ENCODE results near the gene CERS4.
A peak's percentile ranks its signal among the peaks of the same experiment; 100 is the strongest.

Gene CERS4

DNA sequence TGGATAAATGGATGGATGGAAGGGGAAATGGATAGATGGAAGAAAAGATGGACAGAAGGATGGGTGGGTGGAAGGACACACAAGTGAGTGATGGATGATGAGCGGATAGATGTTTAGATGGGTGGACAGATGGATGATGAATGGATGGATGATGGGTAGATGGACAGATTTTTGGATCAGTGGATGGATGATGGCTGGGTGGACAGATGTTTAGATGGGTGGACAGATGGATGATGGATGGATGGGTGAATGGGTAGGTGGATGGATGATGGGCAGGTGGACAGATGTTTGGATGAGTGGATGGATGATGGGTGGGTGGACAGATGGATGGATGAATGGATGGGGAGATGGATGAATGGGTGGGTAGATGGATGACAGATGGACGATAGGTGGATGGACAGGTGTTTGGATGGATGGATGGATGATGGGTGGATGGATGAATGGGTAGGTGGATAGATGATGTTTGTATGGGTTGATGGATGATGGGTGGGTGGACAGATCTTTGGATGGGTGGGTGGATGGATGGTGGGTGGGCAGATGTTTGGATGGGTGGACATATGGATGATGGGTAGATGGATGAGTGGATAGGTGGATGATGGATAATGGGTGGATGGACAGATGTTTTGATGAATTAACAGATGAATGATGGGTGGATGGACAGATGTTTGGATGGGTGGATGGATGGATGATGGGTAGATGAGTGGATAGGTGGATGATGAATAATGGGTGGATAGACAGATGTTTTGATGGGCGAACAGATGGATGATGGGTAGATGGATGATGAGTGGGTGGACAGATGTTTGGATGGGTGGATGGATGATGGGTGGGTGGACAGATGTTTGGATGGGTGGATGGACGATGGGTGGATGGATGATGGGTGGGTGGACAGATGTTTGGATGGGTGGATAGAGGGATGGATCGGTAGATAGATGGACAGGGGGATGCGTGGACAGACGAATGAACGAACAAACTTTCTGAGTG, 39.5 kb downstream of the CERS4 start:
- TF ChIP-seq, protein P1, sequence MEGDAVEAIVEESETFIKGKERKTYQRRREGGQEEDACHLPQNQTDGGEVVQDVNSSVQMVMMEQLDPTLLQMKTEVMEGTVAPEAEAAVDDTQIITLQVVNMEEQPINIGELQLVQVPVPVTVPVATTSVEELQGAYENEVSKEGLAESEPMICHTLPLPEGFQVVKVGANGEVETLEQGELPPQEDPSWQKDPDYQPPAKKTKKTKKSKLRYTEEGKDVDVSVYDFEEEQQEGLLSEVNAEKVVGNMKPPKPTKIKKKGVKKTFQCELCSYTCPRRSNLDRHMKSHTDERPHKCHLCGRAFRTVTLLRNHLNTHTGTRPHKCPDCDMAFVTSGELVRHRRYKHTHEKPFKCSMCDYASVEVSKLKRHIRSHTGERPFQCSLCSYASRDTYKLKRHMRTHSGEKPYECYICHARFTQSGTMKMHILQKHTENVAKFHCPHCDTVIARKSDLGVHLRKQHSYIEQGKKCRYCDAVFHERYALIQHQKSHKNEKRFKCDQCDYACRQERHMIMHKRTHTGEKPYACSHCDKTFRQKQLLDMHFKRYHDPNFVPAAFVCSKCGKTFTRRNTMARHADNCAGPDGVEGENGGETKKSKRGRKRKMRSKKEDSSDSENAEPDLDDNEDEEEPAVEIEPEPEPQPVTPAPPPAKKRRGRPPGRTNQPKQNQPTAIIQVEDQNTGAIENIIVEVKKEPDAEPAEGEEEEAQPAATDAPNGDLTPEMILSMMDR (IDR thresholded peaks at IDR 0.05; ENCODE audit: low read depth, low read length) = no peak
- no peak overlapping the region for H3K4me3 ChIP-seq (ENCODE audit: low read depth, low read length)

DNA sequence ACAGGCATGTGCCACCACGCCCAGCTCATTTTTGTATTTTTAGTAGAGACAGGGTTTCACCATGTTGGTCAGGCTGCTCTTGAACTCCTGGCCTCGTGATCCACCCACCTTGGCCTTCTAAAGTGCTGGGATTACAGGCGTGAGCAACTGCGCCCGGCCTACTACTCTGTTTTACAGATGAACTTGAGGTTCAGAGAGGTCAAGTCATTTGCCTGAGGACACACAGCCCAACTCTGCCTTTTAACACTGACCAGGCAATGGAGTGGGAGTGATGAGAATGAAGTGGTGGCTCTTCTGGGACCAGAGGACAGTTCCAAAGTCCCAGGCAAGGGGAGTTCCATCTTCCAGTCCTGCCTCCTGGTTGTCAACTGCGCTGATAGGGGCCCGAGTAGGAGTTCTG, 41.4 kb downstream of the CERS4 start:
- TF ChIP-seq, protein P1 (IDR thresholded peaks at IDR 0.05; ENCODE audit: low read depth, low read length) = no peak
- H3K4me3 ChIP-seq (ENCODE audit: low read depth, low read length) = no peak overlapping the region

DNA sequence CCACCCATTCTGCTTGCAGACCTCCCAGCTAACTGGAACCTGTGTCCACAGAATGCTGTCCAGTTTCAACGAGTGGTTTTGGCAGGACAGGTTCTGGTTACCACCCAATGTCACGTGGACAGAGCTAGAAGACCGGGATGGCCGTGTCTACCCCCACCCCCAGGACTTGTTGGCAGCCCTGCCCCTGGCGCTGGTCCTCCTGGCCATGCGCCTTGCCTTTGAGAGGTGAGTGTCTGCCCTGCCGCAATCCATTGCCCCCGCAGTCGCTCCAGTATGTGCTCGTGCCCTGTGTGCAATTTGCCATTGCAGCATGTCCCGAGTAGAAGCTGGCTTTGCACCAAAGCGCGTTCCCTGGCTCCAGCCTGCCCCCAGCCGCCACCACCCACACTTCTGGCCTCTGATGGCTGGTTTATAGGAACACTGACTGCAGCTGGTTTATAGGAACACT, 41.9 kb downstream of the CERS4 start:
- H3K4me3 ChIP-seq (ENCODE audit: low read depth, low read length) = no peak overlapping the region
- TF ChIP-seq, protein P1 (IDR thresholded peaks at IDR 0.05; ENCODE audit: low read depth, low read length) = no peak

DNA sequence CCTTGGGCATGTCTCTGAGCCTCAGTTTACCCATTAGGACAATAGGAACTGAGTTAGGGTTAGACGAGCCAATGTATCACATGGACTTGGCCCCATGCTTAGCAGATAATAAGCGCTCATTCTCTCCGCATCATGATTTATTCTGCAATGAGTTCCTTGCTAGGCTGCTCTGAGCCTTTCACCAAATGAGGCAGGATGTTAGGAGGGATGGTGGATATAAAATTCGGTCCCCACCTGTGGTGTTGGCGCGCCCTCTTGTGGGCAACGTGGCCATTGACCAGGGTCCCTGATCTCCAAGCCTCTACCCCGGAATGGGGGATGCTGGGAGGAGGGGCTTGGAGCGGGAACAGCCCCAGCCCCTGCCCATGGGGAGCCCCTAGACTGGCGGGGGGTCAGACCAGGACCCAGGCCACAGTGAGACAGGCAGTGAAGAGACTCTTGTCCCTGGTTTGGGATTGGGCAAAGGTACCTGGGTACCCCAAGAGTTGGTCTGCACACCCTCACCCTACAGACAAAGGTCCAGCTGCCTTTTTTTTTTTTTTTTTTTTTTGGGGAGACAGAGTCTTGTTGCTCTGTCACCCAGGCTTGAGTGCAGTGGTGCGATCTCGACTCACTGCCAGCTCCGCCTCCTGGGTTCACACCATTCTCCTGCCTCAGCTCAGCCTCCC, 43.9 kb downstream of the CERS4 start:
- no peak overlapping the region for H3K4me3 ChIP-seq (ENCODE audit: low read depth, low read length)
- TF ChIP-seq, protein P1 (IDR thresholded peaks at IDR 0.05; ENCODE audit: low read depth, low read length) = peak; percentile 87

DNA sequence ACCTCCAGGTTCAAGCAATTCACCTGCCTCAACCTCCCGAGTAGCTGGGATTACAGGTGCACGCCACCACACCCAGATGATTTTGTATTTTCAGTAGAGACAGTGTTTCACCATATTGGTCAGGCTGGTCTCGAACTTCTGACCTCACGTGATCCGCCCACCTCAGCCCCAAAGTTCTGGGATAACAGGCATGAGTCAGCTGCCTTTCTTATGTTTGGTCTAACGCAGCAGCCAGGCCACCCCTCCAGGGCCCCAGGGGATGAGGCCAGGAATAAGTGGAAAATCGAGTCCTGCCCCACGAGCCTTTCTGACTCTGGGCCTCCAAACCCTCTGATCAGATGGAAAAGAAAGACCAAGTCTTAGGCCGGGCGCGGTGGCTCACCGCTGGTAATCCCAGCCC, 44.5 kb downstream of the CERS4 start:
- TF ChIP-seq, protein P1 (IDR thresholded peaks at IDR 0.05; ENCODE audit: low read depth, low read length) = no peak
- no peak overlapping the region for H3K4me3 ChIP-seq (ENCODE audit: low read depth, low read length)

DNA sequence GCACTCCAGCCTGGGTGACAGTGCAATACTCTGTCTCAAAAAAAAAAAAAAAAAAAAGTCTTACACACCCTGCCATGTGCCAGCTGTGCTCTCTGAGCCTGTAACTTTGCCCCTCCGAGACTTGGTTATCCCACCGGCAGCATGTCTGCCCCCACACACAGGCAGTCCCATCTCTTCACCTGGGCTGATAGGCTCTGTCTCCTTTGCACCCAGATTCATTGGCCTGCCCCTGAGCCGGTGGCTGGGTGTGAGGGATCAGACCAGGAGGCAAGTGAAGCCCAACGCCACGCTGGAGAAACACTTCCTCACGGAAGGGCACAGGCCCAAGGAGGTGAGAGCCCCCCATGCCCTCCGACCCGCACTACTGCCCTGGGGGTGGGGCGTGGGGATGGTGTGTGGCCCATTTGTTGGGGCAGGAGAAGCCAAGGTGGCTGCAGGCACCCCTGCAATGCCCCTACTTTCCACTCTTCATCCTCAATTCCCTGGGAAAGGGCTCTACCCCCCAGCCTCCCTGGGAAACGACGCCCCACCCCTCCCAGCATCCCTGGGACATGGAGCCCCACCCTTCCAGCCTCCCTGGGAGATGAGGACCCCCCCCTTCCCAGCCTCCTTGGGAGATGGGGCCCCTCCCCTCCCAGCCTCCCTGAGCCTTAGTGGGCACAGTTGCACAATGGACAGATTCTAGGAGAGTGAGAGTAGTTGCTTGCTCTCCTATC, 45.3 kb downstream of the CERS4 start:
- no peak overlapping the region for H3K4me3 ChIP-seq (ENCODE audit: low read depth, low read length)
- TF ChIP-seq, protein P1 (IDR thresholded peaks at IDR 0.05; ENCODE audit: low read depth, low read length) = no peak
